ENCODE measurements around the gene ERBB2.

The ERBB2 gene

GRCh38 chr17:39665642-39666224 is 34.1 kb upstream of the ERBB2 start:
- DNase-seq (ENCODE audit: low spot score), result no peak

GRCh38 chr17:39666231-39666600 is 33.6 kb upstream of the ERBB2 start:
- no peak for DNase-seq (ENCODE audit: low spot score)

- DNase-seq (ENCODE audit: low spot score), result no peak
These were observed 33.1 kb upstream of the ERBB2 start for GRCh38 chr17:39666601-39667261.

- DNase-seq (ENCODE audit: low spot score), result no peak
These were observed 32.5 kb upstream of the ERBB2 start for GRCh38 chr17:39667262-39667944.

DNA sequence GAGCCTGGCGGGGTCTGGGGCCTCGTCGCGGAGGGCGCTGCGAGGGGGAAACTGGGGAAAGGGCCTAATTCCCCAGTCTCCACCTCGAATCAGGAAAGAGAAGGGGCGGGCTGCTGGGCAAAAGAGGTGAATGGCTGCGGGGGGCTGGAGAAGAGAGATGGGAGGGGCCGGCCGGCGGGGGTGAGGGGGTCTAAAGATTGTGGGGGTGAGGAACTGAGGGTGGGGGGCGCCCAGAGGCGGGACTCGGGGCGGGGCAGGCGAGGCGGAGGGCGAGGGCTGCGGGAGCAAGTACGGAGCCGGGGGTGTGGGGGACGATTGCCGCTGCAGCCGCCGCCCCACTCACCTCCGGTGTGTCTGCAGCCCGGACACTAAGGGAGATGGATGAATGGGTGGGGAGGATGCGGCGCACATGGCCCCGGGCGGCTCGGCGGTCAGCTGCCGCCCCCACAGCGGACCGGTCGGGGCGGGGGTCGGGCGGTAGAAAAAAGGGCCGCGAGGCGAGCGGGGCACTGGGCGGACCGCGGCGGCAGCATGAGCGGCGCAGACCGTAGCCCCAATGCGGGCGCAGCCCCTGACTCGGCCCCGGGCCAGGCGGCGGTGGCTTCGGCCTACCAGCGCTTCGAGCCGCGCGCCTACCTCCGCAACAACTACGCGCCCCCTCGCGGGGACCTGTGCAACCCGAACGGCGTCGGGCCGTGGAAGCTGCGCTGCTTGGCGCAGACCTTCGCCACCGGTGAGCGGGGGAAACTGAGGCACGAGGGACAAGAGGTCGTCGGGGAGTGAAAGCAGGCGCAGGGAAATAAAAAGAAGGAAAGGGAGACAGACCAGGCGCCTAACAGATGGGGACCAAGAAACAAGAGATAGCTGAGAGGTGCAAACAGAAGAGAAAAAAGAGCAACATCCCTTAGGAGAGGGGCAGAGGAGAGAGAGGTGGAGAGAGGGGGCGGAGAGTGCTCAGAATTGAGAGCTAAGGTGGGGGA is 31.6 kb upstream of the ERBB2 start, which contains the start of gene PNMT:
PNMT (plus strand) TSS at position 509 of the 980 bp plus-strand sequence; CDS start at position 532, 23 bp downstream.
- peak; percentile 53 for DNase-seq (ENCODE audit: low spot score)

GRCh38 chr17:39669897-39670735 is 29.7 kb upstream of the ERBB2 start:
- DNase-seq (ENCODE audit: low spot score), result no peak

DNA sequence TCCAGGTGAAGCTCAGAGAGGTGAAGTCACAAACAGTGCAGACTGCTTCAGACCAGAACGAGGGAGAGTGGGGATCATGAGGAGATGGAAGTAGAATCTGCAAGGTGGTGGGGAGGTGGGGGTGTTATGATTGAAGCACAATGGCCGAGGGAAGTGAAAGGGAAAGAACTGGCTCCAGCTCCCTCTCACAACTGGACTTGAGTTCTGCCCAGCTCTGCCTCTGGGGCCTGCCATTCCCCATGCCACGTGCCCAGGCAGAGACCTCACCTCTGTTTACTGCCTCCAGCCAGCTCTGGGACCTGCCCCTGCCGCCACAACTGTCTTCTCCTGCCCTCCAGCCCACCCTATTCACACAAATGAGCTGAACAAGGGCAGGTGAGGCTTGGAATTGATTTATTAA is 29.1 kb upstream of the ERBB2 start:
- no peak for DNase-seq (ENCODE audit: low spot score)

DNA sequence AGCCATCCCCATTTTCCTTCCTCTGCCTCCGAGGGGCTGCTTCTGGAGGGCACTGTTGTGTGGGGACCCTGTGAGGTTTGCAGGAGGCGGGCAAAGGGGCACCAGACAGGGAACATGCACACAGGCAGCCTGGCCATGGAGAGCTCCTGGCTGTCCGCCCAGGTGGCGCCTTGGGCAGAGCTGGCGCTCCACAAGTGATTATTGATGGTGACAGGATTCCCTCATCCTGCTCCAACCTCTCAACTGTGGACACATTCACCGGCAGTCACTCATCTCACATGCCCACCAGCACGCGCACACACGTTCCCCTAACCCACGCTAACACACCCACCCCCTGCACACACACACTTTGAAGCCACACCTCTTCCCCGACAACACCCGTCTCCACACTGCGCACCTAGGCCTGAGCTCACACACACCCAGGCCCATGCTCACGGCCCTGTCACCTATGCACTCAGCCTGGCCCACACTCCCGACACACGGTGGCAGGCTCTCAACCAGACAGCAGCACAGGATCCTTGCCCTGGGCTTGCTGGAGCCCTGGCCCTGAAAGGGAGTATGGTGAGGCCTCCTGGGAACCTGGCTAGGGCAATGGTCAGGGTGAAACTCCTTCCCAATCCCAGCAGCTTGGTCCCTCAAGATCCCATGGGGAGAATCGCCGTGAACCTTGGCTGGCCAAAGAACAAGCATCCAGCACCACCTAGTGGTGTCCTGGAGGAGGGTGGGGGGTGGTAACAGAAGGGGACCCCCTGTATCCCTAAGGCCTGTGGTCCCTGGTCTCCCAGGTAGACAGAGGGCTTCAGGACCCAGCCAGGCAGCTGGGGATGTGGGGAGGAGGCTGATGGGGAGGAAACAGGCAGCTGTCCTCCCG is 28.0 kb upstream of the ERBB2 start:
- DNase-seq (ENCODE audit: low spot score), result peak; percentile 41

GRCh38 chr17:39672522-39673334 is 27.1 kb upstream of the ERBB2 start:
- no peak for DNase-seq (ENCODE audit: low spot score)

DNA sequence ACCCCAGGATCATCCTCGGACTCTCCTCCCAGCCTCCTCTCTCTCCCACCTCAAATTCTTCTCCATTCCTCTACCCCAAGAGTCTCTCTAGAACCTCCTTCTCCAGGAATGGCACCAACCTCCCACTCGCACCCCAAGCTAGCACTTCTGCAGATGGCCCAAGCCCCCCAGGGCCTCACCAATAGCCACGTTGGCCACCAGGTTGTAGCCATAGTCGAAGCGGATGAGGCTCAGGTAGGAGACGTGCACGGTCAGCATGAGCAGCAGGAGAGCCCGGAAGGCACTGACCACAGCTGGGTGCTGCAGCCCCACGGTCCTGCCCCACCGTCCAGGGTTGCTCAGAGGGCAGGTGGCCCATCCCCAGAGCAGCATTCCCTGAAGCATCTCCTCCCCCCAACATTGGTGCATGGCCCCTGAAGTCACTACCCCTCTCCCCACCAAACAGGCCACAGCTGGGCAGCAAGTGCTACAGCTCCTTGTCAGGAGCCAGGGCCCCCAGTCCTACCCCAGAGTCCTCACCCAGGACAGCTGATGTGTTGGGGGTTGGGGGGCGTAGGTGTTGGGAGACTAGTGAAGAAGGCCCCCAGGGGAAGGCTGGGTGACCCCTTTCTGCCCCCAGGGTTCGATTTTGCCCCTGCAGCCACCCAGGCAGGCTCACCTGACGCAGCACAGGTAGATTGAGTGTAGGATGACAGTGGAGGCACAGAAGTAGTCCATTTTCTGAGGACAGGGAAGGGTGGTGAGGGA is 26.4 kb upstream of the ERBB2 start:
- no peak for DNase-seq (ENCODE audit: low spot score)

- no peak for DNase-seq (ENCODE audit: low spot score)
These were observed 25.7 kb upstream of the ERBB2 start for GRCh38 chr17:39674179-39674578.

- peak; percentile 31 for DNase-seq (ENCODE audit: low spot score)
These were observed 25.0 kb upstream of the ERBB2 start for GRCh38 chr17:39674702-39675389.

GRCh38 chr17:39675390-39676082 is 24.3 kb upstream of the ERBB2 start:
- no peak for DNase-seq (ENCODE audit: low spot score)

DNA sequence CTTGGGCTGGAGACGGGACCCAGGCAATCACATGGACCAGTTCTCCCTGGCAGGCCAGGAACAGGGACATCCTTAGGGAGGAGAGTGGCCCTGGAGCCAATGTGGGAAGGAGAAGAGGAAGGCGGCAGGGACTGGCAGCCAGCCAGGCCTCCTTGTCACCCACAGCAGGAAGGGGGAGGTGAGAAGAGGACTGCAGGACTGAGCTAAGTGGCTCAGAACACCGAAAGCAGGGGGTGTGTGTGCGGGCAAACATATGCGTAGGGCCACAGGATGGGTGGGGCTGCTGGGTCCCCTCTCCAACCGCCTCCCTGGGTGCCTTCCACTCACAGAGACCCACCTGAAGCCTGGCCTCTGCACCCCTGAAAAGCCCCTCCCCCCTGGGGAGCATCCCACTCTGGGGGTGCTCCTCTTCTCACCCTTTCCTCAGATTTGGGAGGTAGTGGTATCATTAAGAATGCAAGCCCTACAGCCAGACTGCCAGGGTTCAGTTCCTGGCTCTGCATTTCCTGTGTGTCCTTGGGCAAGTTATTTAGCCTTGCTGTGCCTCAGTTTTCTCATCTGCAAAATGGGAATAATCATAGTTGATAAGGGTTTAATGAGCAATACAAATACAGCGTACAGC is 23.6 kb upstream of the ERBB2 start:
- peak; percentile 76 for DNase-seq (ENCODE audit: low spot score)

- no peak for DNase-seq (ENCODE audit: low spot score)
These were observed 22.8 kb upstream of the ERBB2 start for GRCh38 chr17:39677072-39677471.

DNA sequence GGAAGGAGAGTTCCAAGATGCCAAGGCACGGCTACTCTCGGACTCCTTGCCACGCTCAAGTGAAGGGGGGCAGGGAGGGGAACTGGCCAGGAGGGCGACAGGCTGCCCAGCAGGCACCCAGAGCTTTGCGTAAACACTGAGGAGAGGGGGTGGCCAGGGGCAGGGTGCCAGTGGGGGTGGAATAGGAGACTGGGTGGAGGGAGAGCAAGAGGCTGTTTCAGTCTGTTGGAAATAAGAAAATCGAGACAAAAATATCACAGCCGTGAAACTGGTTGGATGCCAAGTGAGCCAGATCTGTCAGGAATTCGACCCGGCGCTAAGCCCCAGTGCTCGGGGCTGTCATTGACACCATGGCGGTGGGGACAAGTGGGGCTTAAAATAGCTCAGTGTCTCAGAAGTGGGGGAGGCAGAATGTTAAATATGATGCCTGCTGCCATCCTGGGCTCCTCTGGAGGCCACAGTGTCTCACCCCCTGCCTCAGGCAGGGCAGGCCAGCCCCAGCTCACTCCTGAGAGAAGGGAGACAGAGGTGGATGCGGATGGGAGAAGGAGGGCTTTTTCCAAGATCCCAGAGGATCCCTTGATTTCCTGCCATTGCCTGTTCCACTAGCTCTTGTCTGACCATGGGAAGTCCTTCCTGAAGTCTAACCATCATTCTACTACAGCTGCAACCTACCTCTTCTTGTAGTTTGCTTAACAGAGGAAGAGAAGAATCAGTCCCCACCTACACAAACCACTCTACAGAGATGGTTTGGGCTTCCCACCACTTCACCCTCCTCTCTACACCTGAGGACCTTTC is 22.1 kb upstream of the ERBB2 start:
- peak; percentile 42 for DNase-seq (ENCODE audit: low spot score)

All from kidney tubule cell (primary cell).